Lung microvascular endothelial cell (primary cell): ENCODE results near the gene ARSJ. TPM values are rescaled to one million over a fixed set of nuclear protein-coding genes. Genes with fewer than 3 reads are reported as not detected.
"Not testable (repeated sequence)": the region's sequence is repeated elsewhere in the genome, so short reads cannot be mapped to it uniquely, and the experiment has no call there.

Experiments
- DNase-seq, 2 donors: peaks; one replicate each; pipeline versions ENCODE4 v3.0.0 to v3.0.0-alpha.2; 2010; ENCODE audit warnings: low read depth in 2 of 2
- total RNA-seq: library from RNA; depleted of rRNA; stranded (reverse); fragments of >200 nt; gene quantifications from 2 replicates; pipeline ENCODE4 v1.2.1, GENCODE V29; 2014

The ARSJ gene
- total RNA-seq, 1 donor from 2014 or later, result 13.9 TPM

DNA sequence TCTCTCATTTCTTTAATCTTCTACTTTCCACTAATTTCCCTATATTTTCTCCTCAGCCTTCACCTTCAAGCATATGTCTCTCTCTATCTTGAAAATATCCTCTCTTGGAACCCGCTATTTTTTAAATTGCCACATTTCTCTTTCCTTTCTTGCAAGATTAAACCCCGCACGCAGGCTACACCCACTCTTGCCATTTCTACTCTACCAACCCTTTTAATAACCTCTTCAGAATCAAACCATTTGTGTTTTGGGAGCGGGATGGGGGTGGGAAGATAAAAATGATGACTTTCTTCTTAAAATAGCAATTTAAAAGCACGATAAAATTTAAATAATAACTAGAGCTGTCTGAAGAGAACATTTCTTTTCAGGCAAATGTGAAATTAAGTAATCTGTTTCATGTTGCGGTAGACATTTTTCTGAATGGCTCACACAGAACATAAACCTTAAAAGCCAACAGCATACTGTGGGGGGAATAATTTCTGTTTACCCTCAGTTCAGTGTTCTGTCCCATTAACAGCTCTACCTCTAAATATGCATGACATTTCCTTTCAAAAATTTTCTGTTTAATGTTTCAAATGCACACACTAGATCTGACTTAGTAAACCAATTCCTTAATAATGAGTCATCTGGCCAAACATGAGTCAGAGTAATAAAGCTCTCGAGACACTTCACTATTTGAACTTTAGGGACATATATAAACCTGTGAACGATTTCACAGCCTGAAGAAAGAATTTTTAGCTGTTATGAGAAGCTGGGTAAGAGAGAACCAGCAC lies 20.5 kb downstream of the ARSJ start:
- DNase-seq, result peak; percentile 88 to 93

DNA sequence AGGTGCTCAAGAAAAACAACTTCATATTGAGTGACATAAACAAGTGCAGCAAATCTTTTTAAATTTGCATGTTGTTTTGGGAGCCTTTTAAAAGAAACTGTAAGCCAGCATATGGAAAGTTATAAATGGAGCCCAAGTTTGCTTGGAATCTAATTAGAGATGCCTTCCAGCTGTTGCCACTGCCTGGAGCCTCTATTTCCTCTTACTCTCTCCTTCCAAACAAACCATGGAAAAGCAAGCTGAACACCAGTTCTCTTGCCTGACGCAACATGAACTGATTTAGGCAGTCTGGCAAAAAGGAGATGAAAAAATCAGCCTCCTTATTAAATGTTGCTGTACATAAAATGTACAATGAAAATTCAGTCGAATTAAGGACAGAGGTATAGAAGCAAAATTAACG lies 21.5 kb downstream of the ARSJ start:
- no peak for DNase-seq

DNA sequence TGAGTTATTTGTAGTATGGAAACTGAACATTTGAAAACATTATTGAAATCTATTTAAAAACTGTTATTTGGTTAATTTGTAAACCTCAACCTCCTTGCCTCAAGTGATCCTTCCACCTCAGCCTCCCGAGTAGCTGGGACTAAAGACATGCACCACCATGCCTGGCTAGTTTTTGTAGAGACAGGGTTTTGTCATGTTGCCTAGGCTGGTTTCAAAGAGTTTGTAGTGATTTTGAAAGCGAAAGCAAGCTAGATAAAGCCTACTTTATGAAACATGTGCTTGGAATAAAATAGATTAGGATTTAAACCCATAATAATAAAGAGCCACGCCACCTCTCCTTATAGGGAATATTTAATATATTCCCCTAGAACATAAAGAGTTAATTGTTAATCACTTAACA lies 23.5 kb downstream of the ARSJ start:
- DNase-seq, result peak in 1 of 2 donors; percentile 32

DNA sequence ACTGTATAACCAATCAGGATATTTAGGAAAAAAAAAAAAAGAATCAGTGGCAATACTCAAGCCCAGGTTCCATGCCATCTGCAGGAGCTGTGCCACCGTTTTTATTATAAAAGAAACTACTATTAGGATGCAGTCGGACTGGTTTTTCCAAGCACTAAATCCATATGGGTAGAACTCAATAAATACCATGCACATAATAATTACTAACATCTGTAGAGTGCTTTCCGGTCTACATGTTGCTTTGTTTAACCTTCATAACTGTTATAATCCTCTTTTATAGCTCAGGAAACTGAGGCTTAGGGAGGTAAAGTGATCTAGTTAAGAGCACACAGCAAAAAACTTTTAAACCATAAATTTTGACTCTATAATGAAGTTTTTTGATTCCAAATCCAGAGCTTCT lies 24.0 kb downstream of the ARSJ start:
- no peak for DNase-seq

DNA sequence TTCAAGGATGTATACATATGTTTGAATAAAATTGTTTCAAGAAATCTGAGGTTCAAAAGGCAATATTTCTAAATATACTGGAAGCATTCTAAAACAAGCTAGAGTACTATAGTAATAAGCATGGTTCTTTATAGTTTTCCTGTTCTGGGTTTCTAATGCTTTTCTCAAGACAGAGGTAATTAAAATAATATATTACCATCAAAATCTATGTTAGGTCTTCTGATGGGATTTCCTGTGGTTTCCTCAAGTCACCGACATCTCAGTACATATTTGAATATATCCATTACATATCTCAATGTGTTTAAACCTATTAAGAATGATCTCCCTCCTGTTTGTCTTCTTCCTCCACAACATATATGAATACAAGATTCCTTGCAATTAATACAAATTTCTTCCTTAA lies 25.6 kb downstream of the ARSJ start:
- DNase-seq, result no peak

DNA sequence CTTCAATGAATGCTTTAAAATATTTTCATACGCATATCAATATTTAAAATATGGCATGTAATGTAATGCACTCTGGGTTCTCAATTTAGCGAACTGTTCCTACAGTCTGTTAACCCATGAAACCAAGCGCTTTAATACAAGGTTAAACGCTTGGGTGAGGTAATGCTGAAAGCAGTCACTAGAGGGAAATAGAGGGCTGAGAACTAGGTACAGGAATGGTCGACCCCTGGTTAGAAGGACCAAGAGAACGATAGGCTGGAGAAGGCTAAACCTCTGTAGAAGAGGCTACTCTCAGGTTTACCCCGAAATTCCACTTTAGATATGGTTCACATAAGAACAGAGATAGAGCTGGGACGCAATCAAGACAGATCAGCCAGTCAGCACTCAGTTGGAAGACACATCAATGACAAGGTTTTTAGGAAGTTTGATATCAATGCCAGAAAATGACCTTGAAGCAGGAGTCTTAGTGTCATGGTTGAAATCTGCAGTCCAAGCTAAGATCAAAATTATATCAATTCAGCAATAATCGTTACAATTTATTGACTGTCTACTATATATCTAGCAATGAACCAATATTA lies 26.9 kb downstream of the ARSJ start:
- DNase-seq, result peak; percentile 73 to 84

DNA sequence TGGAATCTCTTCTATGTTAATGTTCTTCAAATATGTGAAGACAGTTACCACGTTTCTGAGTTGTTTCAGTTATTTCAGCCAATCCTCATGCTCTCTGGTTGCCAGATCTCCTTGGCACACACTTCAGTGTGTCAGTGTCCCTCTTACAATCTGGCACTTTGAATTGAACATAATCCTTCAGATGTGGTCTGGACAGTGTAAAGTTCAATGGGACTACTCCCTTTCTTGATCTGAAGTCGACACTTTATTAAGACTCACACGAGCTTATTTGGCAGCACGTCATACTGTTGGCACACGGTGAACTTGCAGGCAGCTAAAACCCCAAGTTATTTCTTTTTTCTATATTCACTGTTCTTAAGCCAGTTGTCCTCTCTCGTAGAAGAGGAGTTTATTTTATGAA lies 28.2 kb downstream of the ARSJ start:
- DNase-seq, result peak in 1 of 2 donors; percentile 64

DNA sequence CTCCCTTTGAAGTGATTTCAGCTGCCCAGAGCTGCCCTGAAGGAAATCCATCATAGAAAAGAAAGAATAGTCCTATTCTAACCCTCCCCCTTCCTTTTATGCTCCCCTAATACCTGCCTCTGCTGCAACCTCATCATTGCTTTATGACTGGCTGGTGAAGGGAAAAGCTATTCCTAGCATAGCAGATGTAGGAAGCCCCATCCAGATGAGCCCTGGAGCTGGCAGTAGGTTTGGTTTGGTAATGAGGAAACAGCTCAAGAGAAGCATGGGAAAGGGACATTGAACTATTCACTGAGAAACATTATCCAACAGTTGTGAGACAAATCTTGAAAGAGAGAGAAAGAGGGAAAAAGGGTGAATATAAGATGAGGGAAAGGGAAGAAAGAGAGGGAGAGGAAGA lies 29.2 kb downstream of the ARSJ start:
- no peak for DNase-seq

DNA sequence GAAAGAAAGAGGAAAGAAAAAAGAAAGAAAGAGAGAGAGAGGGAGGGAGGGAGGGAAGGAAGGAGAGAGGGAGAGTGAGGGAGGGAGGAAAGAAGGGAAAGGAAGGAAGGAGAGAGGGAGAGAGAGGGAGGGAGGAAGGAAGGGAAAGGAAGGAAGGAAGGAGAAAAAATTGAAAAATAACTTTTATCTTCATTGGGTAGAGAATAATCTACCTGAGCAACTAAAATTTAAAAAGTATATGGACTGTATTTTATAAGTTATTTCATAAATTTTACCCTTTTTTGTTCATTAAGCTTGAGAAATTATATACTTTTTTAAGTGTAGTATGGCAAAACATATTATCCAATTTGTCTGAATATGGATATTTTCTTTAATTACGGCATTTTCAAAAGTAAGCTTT lies 32.0 kb downstream of the ARSJ start:
- no peak for DNase-seq

DNA sequence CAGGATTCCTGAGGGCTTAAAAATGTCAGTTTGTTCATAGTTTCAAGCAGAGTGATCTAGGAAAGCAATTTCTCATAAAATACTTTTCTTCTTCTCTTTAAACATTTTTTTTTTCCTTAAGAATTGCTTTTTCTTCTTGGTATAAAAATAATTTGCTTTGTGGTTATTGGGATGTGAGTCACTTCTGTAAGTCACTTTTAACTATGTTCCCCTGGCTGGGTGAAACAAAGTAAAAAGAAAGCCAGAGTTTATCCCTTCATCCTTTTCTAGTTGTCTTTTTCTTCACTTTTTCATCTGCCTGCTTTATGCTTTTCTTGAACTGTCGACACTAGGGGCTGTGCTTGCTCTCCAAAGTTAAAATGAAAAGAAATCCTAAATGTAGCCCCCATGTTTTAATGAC lies 33.5 kb downstream of the ARSJ start:
- DNase-seq, result no peak

DNA sequence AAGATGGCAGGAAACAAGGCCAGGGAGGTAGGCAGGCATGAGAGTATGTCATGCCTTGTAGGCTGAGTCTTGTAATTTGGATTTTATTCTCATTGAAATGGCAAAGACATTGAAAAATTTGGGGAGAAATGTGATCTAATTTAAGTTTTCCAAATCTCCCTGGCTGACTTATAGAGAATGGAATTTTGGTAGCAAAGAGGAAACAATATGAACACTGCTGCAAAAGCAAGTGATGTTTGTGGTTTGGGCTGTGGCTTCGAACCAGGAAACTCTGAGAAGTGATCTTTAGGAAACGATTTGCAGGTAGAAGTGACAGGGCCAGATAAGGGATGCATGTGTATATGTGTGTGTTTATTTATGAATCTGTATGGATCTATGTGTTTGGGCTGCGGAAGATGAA lies 35.6 kb downstream of the ARSJ start:
- peak in 1 of 2 donors; percentile 31 for DNase-seq

DNA sequence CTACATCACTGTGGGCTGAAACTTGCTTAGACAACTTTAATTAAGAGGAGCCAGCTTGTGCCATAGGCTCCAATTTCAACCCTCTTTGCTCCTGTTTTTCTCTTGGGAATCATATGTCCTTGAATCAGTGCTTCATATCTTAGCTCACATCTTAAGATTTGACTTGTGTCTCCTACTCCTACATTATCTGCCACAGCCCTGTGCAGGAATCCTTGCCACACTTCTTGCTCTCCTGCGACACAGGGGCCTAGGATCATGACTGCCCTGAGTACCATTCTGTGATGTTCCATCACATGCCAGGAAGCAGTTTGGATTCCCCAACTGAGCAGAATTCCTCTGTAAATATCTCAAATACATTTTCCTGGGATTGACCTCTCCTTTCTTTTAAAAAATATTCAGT lies 36.4 kb downstream of the ARSJ start:
- no peak for DNase-seq

DNA sequence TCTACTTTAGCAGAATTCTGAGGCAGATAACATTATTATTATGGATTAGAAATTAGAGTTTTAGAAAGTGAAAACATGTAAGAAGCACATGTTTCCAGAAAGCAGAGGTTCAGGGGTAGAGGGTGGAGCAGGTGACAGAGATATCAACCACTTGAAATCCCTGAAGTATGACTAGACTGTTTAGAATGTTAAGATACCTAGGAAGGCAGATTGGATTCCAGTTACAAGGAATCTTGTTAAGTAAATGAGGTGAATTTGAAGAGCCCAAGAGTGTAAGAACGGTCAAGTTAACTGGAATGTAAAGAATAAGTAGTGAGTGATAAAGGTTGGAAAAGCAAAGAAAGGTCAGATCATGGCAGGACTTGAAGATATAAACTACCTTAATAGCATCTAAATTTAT lies 37.6 kb downstream of the ARSJ start:
- no peak for DNase-seq

DNA sequence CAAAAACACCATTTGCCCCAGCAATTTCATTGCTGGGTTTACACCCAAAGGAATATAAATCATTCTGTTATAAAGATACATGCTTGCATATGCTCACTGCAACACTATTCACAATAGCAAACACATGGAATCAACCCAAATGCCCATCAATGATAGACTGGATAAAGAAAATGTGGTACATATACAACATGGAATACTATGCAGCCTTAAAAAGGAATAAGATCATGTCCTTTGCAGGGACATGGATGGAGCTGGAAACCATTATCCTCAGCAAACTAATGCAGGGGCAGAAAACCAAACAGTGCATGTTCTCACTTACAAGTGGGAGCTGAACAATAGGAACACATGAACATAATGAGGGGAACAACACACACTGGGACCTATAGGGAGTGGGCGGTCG lies 39.3 kb downstream of the ARSJ start:
- DNase-seq, result not testable (repeated sequence)

DNA sequence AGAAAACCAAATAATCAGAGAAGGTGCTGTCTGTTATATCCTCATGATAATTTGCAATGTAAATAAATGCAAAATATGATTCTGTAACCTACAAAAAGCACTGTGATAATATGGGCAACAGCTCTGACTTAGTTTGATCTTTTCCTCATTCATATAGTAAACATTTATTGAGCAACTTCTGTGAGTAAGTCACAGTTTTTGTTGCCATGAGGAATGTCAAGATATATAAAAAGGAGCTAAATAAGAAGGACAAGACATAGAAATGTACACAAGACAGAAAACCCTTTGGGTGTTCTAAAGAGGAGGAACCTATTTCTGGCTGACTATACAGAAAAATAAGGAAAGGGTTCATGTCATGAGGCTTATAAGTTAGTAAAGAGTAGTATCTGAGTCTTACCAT lies 44.3 kb downstream of the ARSJ start:
- no peak for DNase-seq

DNA sequence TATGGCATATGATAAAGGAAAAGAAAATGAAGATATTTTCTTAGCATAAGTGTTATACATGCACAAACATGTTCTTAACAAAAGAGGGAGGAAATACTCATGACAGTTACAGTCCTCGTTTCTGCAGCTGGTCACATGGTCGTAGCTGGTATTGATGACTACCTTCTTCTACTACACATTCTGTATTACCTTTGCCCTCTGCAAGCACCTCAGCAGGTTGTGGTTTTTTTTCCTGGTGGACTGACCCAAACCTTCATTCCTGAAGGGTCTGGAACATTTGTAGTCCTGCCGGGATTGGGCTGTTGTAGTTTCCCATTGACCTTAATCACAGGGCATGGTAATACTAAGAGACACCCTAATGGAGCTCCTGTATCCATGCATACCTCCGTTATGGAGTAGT lies 54.7 kb downstream of the ARSJ start:
- DNase-seq, result not testable (repeated sequence)

DNA sequence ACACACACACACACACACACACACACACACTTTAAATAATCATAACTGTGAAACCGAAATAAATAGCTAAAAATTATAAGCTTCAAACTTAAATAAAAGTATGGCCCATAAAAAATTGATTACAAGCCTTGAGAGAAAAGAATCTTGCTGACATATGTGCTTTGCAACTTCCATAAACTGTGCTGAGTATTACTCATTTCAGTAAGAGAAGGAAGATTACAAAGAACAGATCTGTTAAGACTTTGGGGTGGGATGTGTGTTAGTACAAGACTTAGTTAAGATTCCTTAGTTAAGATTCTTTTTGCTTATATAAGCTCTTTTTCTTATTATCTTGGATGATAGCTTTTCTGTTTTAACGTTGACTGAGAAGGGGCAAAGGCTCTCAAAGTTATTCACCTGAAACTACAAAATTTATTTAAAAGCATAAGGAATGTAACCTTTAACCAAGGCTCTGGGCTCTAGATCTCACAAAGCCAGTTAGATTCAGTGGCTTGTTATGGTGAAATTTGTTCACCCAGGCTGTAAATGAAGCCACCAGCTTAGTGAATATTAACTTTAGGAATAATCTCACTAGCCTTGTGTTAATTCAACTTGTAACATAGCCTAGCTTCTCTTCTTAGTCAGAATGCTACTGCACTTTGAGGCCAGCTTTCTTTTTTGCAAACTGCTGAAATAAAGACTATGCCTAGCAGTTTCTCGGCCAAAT lies 58.2 kb downstream of the ARSJ start:
- DNase-seq, result no peak

DNA sequence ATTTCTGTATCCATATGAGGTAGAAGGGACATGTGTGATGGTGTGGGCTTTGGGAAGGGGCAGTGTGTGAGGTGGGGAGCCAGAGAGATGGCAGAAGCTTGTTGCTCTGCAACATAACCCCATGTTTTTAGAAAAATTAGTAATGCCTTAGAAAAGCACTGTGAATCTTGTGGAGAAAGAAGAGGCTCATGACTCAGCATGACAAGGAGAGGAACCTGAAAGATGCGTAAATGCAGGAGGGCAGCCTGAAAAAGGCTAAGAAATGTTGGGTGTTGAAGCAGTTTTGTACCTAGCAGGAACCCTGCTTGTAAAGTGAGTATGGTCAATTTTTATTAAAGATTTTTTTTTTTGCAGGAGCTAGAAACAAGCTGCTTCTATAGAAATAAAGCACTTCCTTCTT lies 59.8 kb downstream of the ARSJ start:
- DNase-seq, result peak in 1 of 2 donors; percentile 26

DNA sequence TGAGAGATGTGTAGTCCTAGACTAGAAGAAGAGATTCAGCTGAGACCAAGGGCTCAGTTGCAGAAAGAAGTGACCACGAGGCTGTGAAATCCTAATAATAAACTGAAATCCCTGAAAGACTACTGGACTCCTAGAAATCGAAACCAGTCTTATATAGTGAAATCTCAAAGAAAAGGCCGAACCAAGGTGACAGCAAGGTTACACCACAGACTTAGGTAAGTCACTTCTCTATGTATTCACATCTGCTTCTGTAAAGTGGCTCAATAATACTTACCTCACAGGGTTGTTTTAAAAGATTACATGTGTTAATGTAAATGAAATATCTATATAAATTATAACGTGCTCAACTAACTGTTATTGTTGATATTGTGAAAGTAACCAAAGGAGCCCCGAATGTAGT lies 60.3 kb downstream of the ARSJ start:
- no peak for DNase-seq

DNA sequence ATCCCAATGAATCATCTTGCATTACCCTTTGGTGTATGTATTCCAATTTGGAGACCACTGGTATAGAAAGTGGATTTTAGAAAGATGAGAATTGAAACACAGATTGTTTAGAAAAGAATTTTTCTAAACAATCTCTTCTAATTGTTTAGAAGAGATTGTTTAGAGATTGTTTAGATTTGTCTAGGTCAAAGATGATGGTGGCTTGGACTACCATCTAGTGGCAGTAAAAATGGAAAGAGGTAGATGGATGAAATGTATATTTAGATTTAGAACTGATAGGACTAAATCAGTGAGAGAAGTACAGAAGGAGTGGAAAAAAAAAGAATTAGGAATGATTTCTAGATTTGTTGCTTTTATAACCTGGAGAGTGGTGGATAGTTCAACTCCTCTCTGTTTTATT lies 70.6 kb downstream of the ARSJ start:
- DNase-seq, result no peak

DNA sequence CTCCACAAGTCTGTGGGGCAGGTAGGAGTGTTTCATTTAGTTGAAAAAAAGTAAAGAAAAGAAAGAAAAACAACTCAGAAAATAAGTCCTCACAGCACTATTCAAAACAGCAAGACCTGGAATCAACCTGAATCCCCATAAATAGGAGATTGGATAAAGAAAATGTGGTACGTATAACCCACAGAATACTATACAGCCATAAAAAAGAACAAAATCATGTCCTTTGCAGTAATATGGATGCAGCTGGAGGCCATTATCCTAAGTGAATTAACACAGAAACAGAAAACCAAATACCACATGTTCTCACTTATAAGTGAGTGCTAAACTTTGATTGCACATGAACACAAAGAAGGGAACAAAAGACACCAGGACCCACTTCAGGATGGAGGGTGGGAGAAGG lies 71.9 kb downstream of the ARSJ start:
- no peak for DNase-seq

DNA sequence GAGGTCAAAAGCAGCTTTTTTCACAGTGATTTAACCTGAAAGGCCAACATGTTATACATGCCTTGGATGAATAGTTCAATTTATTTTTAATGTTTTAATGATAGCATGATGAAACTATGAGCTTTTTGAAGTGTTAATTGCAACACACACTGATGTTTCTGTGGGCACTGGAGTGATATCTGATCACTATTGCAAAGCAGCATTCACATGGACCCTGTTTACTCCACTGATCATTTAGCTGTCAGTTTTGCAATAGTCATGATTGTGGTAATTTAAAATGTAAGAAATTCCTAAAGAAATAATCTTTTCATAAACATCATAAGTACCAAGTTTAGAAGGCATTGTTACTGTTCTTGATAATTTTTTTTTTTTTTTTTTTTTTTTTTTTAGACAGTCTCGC lies 74.1 kb downstream of the ARSJ start:
- no peak for DNase-seq

DNA sequence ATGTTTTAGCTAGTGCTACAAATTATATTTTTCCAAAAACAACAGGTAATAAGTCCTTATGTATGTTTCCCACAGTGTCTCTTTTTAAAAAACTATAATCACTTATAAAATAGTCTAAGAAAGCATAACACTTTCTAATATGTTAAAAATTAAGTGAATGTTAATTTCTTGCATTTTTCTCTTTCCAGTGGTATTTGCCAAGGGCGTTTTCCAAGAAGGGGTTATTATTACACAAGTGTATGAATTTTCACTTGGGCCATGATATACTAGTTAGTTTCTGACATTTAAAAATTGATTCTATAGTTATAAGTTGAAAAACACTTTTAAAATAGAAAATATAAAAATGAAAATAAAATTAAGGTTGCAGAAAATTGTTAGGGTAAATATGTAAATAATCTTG lies 74.6 kb downstream of the ARSJ start:
- no peak for DNase-seq
